ENCODE measurements around the gene FBXO10.

DNA sequence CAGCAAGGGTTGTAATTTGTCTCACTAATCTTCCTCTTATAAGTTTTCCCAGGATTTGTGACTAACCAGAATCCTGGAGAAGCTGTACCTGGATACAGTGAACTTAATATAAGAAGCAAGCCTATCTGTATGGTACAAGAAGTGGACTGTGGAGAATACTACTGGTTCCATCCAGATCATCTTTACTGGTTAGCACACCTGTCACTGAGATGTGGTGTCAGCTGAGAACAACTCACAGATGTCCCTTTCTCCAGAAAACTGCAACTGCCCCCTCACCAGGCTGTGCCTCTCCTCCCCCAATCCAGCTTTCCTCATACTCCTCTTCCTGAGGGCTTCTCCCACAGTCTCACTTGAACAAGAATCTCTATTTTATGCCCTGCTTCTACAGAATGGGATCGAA is 4.9 kb downstream of the FBXO10 start:
- TF ChIP-seq, protein P1, sequence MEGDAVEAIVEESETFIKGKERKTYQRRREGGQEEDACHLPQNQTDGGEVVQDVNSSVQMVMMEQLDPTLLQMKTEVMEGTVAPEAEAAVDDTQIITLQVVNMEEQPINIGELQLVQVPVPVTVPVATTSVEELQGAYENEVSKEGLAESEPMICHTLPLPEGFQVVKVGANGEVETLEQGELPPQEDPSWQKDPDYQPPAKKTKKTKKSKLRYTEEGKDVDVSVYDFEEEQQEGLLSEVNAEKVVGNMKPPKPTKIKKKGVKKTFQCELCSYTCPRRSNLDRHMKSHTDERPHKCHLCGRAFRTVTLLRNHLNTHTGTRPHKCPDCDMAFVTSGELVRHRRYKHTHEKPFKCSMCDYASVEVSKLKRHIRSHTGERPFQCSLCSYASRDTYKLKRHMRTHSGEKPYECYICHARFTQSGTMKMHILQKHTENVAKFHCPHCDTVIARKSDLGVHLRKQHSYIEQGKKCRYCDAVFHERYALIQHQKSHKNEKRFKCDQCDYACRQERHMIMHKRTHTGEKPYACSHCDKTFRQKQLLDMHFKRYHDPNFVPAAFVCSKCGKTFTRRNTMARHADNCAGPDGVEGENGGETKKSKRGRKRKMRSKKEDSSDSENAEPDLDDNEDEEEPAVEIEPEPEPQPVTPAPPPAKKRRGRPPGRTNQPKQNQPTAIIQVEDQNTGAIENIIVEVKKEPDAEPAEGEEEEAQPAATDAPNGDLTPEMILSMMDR (IDR thresholded peaks at IDR 0.05; ENCODE audit: low read depth, low read length): no peak
- TF ChIP-seq MYC (IDR thresholded peaks at IDR 0.05; ENCODE audit: low read depth, low read length) (no peak), POLR2A (IDR thresholded peaks at IDR 0.05; ENCODE audit: extremely low read depth, insufficient read length) (no peak)
- TF ChIP-seq, protein P2, sequence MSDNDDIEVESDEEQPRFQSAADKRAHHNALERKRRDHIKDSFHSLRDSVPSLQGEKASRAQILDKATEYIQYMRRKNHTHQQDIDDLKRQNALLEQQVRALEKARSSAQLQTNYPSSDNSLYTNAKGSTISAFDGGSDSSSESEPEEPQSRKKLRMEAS (IDR thresholded peaks at IDR 0.05; ENCODE audit: low read depth, low read length): no peak

Data from NB4 (cell line).